CD4-positive, alpha-beta T cell treated with Interleukin-17A for 1 hour (primary cell): ENCODE results near the gene PRTFDC1.
"Not testable (repeated sequence)": the region's sequence is repeated elsewhere in the genome, so short reads cannot be mapped to it uniquely, and the experiment has no call there.

Source experiments
- DNase-seq: peaks from one replicate; pipeline ENCODE4 v3.0.0-alpha.2; 2020

PRTFDC1 gene

DNA sequence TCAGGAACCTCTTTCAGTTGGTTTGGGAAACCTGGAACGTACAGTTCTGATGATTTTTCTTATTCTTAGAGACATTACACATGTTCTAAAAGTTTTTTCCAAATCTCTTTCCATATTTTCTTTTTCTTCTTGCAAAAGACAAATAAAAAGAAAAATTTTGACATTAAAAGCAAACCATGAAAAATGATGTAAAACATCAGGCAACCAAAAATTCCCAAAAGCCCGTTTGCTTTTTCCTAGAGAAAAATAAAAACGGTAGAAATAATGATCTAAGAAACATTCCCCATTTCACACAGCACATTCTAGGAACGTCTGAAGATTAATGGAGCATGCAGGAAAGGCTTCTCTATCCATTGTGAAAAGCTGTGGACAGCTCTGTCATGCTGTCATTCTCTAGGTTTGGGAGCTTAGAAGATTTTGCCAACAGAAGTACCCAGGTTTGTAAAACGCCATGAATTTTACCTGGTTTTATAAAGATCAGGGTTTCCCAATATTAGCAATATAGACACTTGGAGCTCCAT lies 11.2 kb upstream of the PRTFDC1 start:
- no peak for DNase-seq

- DNase-seq = no peak
These were observed 10.6 kb upstream of the PRTFDC1 start for GRCh38 chr10:24962995-24963394.

DNA sequence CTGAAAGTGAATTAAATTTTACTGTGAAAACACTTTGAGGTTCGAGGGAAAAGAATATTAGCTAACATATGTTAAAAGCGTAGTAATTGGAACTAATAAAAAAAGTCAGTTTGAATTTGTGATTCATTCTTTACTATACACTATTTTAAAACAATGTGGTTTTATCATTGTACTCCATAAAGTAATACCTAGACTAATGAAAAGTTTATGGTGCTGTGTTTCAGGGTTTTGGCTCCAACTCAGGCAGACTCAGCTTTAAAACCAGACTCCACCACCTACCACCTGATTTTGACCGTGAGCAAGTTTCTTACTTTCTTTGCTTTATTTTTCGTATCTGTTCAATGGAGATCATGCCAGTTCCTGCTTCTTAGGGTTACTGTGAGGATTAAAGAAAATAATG lies 9.2 kb upstream of the PRTFDC1 start:
- DNase-seq = no peak

- no peak for DNase-seq
These were observed 7.0 kb upstream of the PRTFDC1 start for GRCh38 chr10:24959382-24959730.

DNA sequence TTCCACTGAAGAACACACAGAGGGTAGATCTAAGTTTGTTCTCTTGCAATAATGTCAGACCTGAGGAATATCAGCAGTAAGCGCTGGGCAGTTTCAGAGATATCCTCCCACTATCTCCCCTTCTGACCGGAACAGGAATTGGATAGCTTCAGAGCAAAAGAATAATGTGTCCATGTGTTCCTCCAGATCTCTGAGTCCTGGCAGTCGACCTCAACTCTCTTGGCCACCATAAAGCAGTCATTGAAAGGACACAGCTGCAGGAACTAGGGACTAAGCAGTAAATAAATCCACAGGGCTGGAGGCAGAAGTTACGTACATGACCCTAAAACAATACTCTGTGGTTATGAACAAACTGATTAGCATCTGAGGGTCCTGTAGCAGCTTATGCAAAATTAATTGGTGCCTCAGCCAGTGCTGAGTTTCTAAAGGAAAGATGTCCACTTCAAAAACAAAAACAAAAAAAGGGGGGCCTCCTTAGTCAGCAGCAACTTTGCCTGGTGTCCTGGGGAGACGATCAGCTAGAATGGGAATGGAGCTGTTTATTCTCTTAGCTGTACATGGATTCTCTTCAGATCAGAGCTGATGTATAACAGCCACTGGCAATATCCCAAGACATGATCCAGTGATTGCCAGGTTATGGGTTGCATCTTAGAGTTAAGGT lies 6.4 kb upstream of the PRTFDC1 start:
- no peak for DNase-seq

- DNase-seq = no peak
These were observed 5.8 kb upstream of the PRTFDC1 start for GRCh38 chr10:24958091-24958720.

- DNase-seq = not testable (repeated sequence)
These were observed 5.2 kb upstream of the PRTFDC1 start for GRCh38 chr10:24957624-24958051.

GRCh38 chr10:24953675-24954074 lies 1.3 kb upstream of the PRTFDC1 start:
- DNase-seq = no peak

GRCh38 chr10:24952707-24953645 lies 570 bp upstream of the PRTFDC1 start:
- DNase-seq = peak; percentile 52

DNA sequence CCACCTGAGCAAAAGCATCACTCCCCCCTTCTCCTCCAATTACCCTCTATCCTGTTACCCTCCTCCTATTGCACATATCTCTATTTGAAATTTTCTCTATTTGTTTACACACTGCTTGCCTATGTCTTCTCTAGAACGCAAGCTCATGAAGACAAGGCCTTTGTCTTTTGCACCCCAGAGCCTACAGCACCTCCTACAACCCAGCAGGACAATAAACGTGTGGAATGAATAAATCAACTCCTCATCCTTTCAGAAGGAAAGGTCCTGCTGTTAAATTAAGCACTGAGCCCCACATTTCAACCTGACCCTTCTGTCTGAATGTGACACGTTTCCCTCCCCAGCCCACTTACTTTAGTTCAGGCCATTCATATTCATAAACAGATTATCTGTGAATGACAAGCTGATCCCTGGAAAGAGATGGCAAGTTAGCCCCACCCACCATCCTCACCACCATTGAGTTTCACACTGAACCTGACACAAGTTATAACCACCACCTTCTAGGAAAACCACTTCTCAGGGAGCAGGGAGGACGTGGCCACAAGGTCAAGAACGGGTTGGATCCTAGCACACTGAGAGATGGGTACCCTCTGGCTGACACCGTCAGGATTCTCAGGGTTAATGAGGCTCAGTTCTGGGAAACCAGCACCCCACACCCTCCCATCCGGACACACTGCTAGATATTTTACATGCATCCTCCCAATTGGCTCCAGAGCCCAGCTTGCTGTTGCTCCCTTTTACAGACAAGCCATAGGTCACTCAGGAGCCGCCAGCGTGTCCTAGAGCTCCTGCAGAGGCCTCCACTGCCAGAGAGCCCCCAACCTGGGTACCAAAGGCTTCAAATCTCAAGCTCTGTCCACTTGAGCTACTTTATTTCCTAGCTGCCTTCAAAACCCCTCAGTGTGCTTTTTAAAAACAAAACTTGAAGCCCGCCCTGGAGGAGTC lies 934 bp downstream of the PRTFDC1 start:
- DNase-seq = peak; percentile 8

GRCh38 chr10:24950439-24950838 lies 2.0 kb downstream of the PRTFDC1 start:
- DNase-seq = no peak

GRCh38 chr10:24949616-24950015 lies 2.8 kb downstream of the PRTFDC1 start:
- no peak for DNase-seq

DNA sequence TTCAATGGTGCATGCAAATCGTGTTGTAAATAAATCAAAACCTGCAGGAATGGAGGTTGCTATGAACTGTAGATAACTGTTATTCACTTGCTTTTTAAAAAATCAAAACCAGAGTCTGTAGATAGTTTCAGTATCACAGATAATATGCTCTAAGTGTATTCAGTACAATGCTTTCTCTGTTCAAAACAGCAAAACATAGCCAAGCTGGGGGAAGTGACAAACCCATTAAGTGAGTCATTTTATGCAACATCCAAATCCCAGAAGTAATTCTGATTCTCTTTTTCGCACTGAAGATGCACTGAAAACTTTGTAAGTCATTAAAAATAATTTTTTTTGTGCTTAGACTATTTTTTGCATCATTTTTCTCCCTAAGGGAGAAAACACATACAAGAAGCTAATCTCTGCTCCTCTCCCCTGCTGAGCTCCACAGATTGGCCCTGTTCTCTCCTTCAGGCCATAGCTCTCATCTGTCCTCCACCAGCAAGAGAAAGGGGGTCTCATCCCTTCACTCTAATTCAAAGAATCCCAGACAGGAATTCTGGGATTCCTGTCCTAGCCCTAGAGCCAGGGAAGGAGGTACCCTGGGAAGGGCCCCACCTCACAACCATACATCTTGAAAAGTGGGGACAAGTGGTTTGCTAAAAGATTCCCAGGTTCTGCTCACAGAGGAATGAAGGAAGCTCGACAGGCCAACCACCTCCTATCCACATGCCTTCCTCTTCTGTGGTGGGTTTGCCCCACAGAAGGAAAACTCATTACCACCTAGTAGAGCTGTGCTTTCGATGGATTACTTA lies 4.9 kb downstream of the PRTFDC1 start:
- DNase-seq = no peak

- no peak for DNase-seq
These were observed 7.7 kb downstream of the PRTFDC1 start for GRCh38 chr10:24944512-24945255.

DNA sequence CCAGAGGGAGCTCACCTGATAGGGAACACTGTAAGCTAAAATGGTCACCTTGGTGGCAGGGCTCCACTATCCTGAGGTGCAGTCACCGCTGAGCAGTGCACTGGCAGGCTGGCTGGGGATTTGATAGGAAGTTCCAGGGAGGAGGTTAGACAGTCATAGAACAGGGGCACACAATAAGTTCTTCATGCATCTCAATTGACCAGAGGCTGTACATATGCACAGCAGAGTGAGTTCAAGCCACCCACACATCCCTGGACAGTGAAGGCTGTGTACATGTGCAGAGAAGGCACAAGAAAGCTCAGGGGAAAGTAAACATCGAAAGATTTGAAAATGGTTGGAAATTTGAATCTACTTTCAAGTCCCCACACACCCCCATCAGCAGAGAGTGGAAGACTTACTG lies 13.9 kb downstream of the PRTFDC1 start:
- no peak for DNase-seq

GRCh38 chr10:24938076-24938475 lies 14.3 kb downstream of the PRTFDC1 start:
- DNase-seq = no peak

DNA sequence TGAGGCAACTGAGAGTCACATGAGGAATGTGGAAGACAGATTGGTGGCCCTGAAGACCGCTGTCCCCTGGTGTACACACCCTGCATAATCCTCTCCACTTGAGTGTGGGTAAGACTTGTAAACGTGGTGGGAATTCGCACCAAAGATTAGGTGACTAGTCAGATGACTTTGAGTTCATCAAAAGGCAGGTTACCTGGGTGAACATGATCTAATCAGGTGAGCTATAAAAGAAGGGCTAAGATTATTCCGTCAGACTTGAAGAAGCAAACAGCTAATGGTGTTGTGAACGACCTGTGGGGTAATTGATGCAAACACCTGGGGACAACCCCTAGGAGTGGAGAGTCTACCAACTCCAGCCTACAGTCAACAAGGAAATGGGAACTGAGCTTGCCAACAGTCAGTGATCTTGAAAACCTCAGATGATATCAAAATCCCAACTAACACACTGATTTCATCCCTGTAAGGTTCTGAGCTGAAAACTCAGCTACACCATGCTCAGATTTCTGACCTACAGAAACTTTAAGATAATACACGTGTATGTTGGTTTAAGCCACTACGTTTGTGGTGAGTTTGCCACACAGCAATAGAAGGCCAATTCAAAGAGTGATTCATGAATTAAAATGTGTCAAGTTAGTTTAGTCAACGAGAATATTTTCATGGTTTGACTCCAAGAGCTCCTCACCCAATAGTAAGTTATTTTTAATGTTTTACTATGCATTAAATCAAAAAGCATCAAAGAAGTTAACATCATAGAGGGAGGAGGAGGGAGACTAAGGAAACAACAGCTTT lies 16.7 kb downstream of the PRTFDC1 start:
- no peak for DNase-seq

GRCh38 chr10:24931236-24931635 lies 21.2 kb downstream of the PRTFDC1 start:
- DNase-seq = no peak

DNA sequence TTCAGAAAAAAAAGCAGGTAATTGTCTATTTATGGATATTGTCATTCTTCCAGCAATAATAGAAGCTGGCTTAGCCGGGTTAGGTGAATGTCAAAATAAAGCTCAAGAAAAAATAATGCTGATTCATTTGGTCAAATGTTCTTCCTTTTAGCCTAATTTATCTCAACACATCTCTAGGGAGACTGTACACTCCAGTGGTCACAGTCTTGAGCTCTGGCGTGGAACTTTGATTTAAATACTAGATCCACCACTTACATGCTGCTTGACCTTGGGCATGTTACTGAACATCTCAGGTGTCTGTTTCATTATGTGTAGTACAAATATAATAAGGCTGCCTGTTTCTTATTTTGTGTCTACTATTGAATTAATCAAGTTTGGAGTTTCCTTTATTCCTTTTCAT lies 22.0 kb downstream of the PRTFDC1 start:
- DNase-seq = no peak

DNA sequence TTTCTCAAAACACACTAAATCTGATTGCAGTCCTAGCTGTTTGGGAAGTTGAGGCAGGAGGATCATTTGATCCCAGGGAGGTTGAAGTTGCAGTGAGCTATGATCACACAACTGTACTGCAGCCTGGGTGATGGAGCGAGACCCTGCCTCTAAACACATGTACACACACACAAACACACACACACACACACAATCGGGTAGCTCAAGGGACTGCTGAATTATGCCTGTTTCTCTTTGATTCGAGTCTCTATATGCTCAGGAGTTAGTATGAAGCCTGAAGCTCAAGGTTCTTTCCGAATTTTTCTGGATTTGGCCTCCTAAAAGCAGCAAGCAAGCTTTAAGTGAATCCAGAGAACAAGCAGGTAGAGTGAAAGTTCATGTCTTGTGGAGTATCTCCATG lies 22.5 kb downstream of the PRTFDC1 start:
- DNase-seq = no peak
